HCT116 (cell line): ENCODE results near the gene RBM47. TPM values are rescaled to one million over a fixed set of nuclear protein-coding genes. Genes with fewer than 3 reads are reported as not detected.

Experiments used
- ATAC-seq: fragments of 200-7000 bp; cut with Tn5 transposase; 2 replicates; pipeline ENCODE4 v1.9.1; 2020; ENCODE audit warnings: mild to moderate bottlenecking, moderate library complexity
- BruUV-seq: library from RNA; stranded (reverse); fragments of 400-500 nt; replicated peaks from 2 replicates; lab custom pipeline; 2021; lab: Mats Ljungman, UMichigan
- CTCF ChIA-PET: fragments of 300-600 bp; sonication (Branson Sonifier 250); formaldehyde crosslinking; loops from one replicate; lab custom pipeline; 2021; ENCODE audit warnings: antibody characterized with exemption; lab: Charles Lee
- POLR2A ChIA-PET: fragments of 300-600, 350-600 bp; sonication (Branson Sonifier 250); formaldehyde crosslinking; loops from one replicate; lab custom pipeline; 2021; ENCODE audit warnings: antibody characterized with exemption; lab: Charles Lee
- RAD21 ChIA-PET, 2 experiments: fragments of 300-600 bp; sonication (Branson Sonifier 250); formaldehyde crosslinking; loops; one replicate each; lab custom pipeline; 2023; ENCODE audit warnings: low total read pairs in 2 of 2; ENCODE audit not compliant: uncharacterized antibody in 2 of 2, unreplicated experiment in 2 of 2, low non-redundant PET in 1 of 2; lab: Charles Lee
- DNase-seq: peaks from one replicate; pipeline ENCODE4 v3.0.0-alpha.2; 2010; ENCODE audit warnings: low read depth, low spot score
- H2AFZ ChIP-seq: fragments of 200-600 bp; shearing (Covaris generic), sonication (generic); 2 replicates; pipeline ENCODE4 v1.6.1; 2017; ENCODE audit warnings: low read depth, mixed run types, mixed read lengths, antibody characterized with exemption, low read length; ENCODE audit not compliant: poor library complexity, severe bottlenecking
- H3K27ac ChIP-seq: 2 replicates; pipeline ENCODE4 v1.5.1; 2012; ENCODE audit warnings: low read depth, low read length
- H3K27me3 ChIP-seq: fragments of 200-600 bp; sonication (generic); 2 replicates; pipeline ENCODE4 v1.6.1; 2016; ENCODE audit warnings: mixed run types, low read length, mixed read lengths; ENCODE audit not compliant: insufficient read depth
- H3K36me3 ChIP-seq, 2 experiments: fragments of 200-500 bp in 1 of 2; fragments of 200-600 bp in 1 of 2; sonication (Bioruptor generic) in 1 of 2; sonication (generic) in 1 of 2; 2 replicates each; pipeline versions ENCODE4 v1.5.1 to v1.6.1; 2014 to 2016; ENCODE audit warnings: low read length in 2 of 2, inconsistent platforms in 1 of 2, mixed read lengths in 1 of 2, mixed run types in 1 of 2; ENCODE audit not compliant: insufficient read depth in 2 of 2, control insufficient read depth in 1 of 2
- H3K4me1 ChIP-seq, 2 experiments: fragments of 200-600 bp in 1 of 2; sonication (generic) in 1 of 2; 2 replicates each; pipeline versions ENCODE4 v1.5.1 to v1.6.1; 2012 to 2017; ENCODE audit warnings: low read length in 2 of 2, inconsistent platforms in 1 of 2, mild to moderate bottlenecking in 1 of 2, mixed read lengths in 1 of 2, mixed run types in 1 of 2, moderate library complexity in 1 of 2; ENCODE audit not compliant: insufficient read depth in 2 of 2, control insufficient read depth in 1 of 2
- H3K4me2 ChIP-seq: fragments of 200-600 bp; sonication (generic); 2 replicates; pipeline ENCODE4 v1.6.1; 2017; ENCODE audit warnings: mixed run types, low read length, mixed read lengths
- H3K4me3 ChIP-seq, 2 experiments: fragments of 200-600 bp in 1 of 2; sonication (generic) in 1 of 2; replicated peaks in 1 of 2; 2 replicates each; pipeline ENCODE4 v1.5.1; 2011 to 2016; ENCODE audit warnings: low read length in 2 of 2, control low read depth in 1 of 2, low read depth in 1 of 2, mild to moderate bottlenecking in 1 of 2, mixed read lengths in 1 of 2, mixed run types in 1 of 2
- H3K79me2 ChIP-seq: fragments of 200-600 bp; sonication (generic); 2 replicates; pipeline ENCODE4 v1.6.1; 2017; ENCODE audit warnings: mild to moderate bottlenecking, mixed run types, low read length, moderate library complexity, mixed read lengths; ENCODE audit not compliant: insufficient read depth
- H3K9ac ChIP-seq: fragments of 200-600 bp; sonication (generic); 2 replicates; pipeline ENCODE4 v1.6.1; 2016; ENCODE audit warnings: low read length, mixed read lengths
- H3K9me2 ChIP-seq: fragments of 200-600 bp; sonication (generic), shearing (Covaris generic); 2 replicates; pipeline ENCODE4 v1.6.1; 2017; ENCODE audit warnings: mixed run types, mild to moderate bottlenecking, moderate library complexity; ENCODE audit not compliant: insufficient read depth
- H3K9me3 ChIP-seq, 2 experiments: fragments of 200-500 bp in 1 of 2; fragments of 200-600 bp in 1 of 2; sonication (Bioruptor generic) in 1 of 2; sonication (generic) in 1 of 2; 2 replicates each; pipeline ENCODE4 v1.6.1; 2014 to 2017; ENCODE audit warnings: low read length in 2 of 2, mixed read lengths in 2 of 2, inconsistent platforms in 1 of 2, low read depth in 1 of 2, mild to moderate bottlenecking in 1 of 2, mixed run types in 1 of 2, moderate library complexity in 1 of 2; ENCODE audit not compliant: control insufficient read depth in 1 of 2, insufficient read depth in 1 of 2
- H4K20me1 ChIP-seq: fragments of 200-600 bp; sonication (generic), shearing (Covaris generic); 2 replicates; pipeline ENCODE4 v1.6.1; 2017; ENCODE audit warnings: mixed run types, mild to moderate bottlenecking, moderate library complexity; ENCODE audit not compliant: insufficient read depth
- CEBPB ChIP-seq: IDR thresholded peaks from 2 replicates; pipeline ENCODE4 v1.6.1; 2012; ENCODE audit warnings: low read depth
- EZH2phosphoT487 ChIP-seq: fragments of 200-600 bp; IDR thresholded peaks from 2 replicates; pipeline ENCODE4 v1.6.1; 2018; ENCODE audit warnings: antibody characterized with exemption, borderline replicate concordance
- FOSL1 ChIP-seq: IDR thresholded peaks from 2 replicates; pipeline ENCODE4 v1.6.1; 2012; ENCODE audit warnings: low read depth
- JUND ChIP-seq: IDR thresholded peaks from 2 replicates; pipeline ENCODE4 v1.6.1; 2012
- POLR2A ChIP-seq: IDR thresholded peaks from 2 replicates; pipeline ENCODE4 v1.7.0; 2011; ENCODE audit warnings: borderline replicate concordance; ENCODE audit not compliant: insufficient read depth, insufficient read length; ENCODE audit errors: extremely low read depth
- POLR2AphosphoS5 ChIP-seq: IDR thresholded peaks from 2 replicates; pipeline ENCODE4 v1.6.1; 2011; ENCODE audit warnings: mild to moderate bottlenecking, low read depth, low read length, moderate library complexity
- RAD21 ChIP-seq: IDR thresholded peaks from 2 replicates; pipeline ENCODE4 v1.6.1; 2012; ENCODE audit warnings: low read depth, mild to moderate bottlenecking
- REST ChIP-seq: IDR thresholded peaks from 2 replicates; pipeline ENCODE4 v1.6.1; 2012; ENCODE audit warnings: low read depth
- SIN3A ChIP-seq: IDR thresholded peaks from 2 replicates; pipeline ENCODE4 v1.6.1; 2012; ENCODE audit warnings: low read depth
- SP1 ChIP-seq: IDR thresholded peaks from 2 replicates; pipeline ENCODE4 v1.6.1; 2012; ENCODE audit warnings: low read depth
- SRF ChIP-seq: IDR thresholded peaks from 2 replicates; pipeline ENCODE4 v1.6.1; 2012; ENCODE audit warnings: low read depth
- YY1 ChIP-seq: IDR thresholded peaks from 2 replicates; pipeline ENCODE4 v1.6.1; 2011; ENCODE audit warnings: low read length, low read depth, moderate library complexity, mild to moderate bottlenecking; ENCODE audit not compliant: insufficient replicate concordance; ENCODE audit errors: extremely low read depth
- ZFX ChIP-seq: fragments of 450-650 bp; IDR thresholded peaks from 2 replicates; pipeline ENCODE4 v1.6.1; 2017
- ZNF274 ChIP-seq: fragments of 200-500 bp; sonication (Bioruptor generic); IDR thresholded peaks from 2 replicates; pipeline ENCODE4 v1.6.1; 2014; ENCODE audit warnings: mild to moderate bottlenecking, low read depth, low read length, inconsistent platforms
- intact Hi-C: fragments of 100-400 bp; cut with micrococcal nuclease; formaldehyde crosslinking; loops from 2 replicates; pipeline ENCODE4 v1.10.0; 2022
- total RNA-seq: library from RNA; stranded (reverse); gene quantifications from one replicate; pipeline ENCODE4 v1.2.1, GENCODE V29; 2021; ENCODE audit not compliant: unreplicated experiment
- TF ChIP-seq, protein P1 (sequence below): IDR thresholded peaks from 2 replicates; pipeline ENCODE4 v1.6.1; 2011; ENCODE audit warnings: mild to moderate bottlenecking, low read length, moderate library complexity; ENCODE audit not compliant: insufficient replicate concordance; ENCODE audit errors: extremely low read depth

RBM47 gene
- total RNA-seq, 1 experiment from 2014 or later, result 22.2 TPM

DNA sequence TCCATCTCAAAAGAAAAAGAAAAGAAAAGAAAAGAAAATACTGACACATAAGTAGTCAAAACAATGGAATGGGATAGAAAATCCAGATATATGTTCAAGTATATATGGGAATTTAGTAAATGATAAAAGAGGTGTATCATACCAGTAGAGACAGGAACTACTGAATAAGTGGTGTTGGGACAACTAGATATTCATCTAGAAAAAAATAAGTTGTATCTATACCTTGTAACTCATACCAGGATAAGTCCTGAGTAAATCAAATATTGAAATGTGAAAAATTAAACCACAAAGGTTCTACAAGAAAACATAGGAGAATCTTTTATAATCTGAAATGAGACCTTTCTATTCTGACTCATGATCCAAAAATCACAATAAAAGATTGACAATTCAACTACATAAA is 58.5 kb downstream of the RBM47 start:
- Histone ChIP-seq H3K4me2 (no peak overlapping the region), H3K79me2 (no peaks in the 10 kb centered on the region), H3K4me1 (peaks cover 3 to 8% of the 10 kb centered on the region in 2 experiments; a peak in 2 of 4 replicates), H3K4me3 (no peak overlapping the region), H3K9me2 (no peaks in the 10 kb centered on the region), H3K9me3 (no peaks in the 10 kb centered on the region), H3K36me3 (no peaks in the 10 kb centered on the region), H3K27ac (no peak overlapping the region), H3K9ac (no peak overlapping the region), H3K27me3 (no peaks in the 10 kb centered on the region), H4K20me1 (no peaks in the 10 kb centered on the region), H2AFZ (no peak overlapping the region)
- ChIA-PET POLR2A (no interaction called here), RAD21 (no interaction called here), CTCF (no interaction called here)
- ATAC-seq, result no peak
- BruUV-seq, result no TSS peak
- TF ChIP-seq FOSL1 (no peak), SRF (no peak), POLR2AphosphoS5 (no peak), CEBPB (no peak), EZH2phosphoT487 (no peak), ZNF274 (no peak), YY1 (no peak), POLR2A (no peak), JUND (no peak), REST (no peak), ZFX (no peak), SP1 (no peak), SIN3A (no peak), RAD21 (no peak)
- TF ChIP-seq, protein P1, sequence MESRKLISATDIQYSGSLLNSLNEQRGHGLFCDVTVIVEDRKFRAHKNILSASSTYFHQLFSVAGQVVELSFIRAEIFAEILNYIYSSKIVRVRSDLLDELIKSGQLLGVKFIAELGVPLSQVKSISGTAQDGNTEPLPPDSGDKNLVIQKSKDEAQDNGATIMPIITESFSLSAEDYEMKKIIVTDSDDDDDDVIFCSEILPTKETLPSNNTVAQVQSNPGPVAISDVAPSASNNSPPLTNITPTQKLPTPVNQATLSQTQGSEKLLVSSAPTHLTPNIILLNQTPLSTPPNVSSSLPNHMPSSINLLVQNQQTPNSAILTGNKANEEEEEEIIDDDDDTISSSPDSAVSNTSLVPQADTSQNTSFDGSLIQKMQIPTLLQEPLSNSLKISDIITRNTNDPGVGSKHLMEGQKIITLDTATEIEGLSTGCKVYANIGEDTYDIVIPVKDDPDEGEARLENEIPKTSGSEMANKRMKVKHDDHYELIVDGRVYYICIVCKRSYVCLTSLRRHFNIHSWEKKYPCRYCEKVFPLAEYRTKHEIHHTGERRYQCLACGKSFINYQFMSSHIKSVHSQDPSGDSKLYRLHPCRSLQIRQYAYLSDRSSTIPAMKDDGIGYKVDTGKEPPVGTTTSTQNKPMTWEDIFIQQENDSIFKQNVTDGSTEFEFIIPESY, result no peak
- no peak for DNase-seq
- intact Hi-C loops, result no loop called here
